ENCODE results near the gene B3GNT8. TPM values are rescaled to one million over a fixed set of nuclear protein-coding genes. Genes with fewer than 3 reads are reported as not detected.

Gene B3GNT8
- total and polyA plus RNA-seq, 2 of the 8 experiments (the other 6 are each of a cell fraction or from before 2014, with no cell fraction given), result 0.67 to 0.86 TPM

DNA sequence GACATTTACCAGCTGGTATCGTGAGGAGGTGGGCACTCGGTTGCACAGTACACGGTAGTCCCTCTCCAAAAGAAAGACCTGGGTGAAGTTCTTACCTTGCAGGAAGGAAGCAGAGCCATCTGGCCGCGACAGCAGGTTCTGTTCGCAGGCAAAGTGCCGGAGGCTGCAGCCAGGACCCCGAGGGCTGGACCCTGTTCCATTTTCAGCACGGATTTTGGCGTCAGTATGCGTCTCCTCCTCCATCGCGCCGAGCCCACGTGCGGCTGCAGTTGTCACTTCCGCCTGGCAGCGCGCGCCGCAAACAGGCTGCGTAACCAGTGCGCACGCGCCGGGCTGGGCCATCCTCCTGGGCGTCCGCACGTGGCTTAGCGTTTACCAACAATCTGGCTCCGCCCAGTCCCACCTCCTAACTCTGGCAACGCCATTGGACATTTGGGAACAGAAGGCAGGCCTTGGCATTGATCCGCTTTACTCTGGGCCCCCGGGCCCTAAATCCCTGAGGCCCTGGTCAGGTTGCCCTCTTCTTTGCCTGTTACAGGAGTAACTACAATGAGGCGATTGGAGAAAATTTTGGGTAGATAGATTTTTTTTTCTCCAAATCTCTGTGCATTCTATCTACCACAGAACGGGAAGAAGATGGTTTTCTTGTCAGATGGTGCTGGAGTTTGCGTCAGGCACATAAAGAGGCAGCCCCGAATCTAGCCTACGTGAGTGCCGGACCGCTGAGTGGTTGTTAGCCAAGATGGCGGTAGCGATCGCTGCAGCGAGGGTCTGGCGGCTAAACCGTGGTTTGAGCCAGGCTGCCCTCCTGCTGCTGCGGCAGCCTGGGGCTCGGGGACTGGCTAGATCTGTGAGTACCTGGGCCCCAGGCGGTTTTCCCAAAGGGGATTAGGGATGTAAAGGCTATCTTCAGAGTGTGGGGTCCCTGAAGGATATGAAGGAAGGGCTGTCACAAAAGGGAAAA is 29.8 kb downstream of the B3GNT8 start, which contains the start of the genes BCKDHA and EXOSC5 (continued):
- TF ChIP-seq TAF7 (optimal IDR thresholded peaks at IDR 0.05; ENCODE audit: borderline replicate concordance, low read depth, low read length) (peak; percentile 39), POLR2AphosphoS5 (IDR thresholded peaks at IDR 0.05; ENCODE audit: low read depth, low read length) (peak; percentile 83; the same call in 1 of the 2 replicates), NANOG (IDR thresholded peaks at IDR 0.05; ENCODE audit: insufficient read depth, low read depth, low read length, poor library complexity, severe bottlenecking) (no peak), SRF (IDR thresholded peaks at IDR 0.05; ENCODE audit: low read depth, low read length) (no peak), ASH2L (IDR thresholded peaks at IDR 0.05; ENCODE audit: low read length) (peak; percentile 85)

All from H1 (cell line).